ENCODE results near the gene GALNTL6. TPM values are rescaled to one million over a fixed set of nuclear protein-coding genes. Genes with fewer than 3 reads are reported as not detected.

Gene GALNTL6
- total RNA-seq, 1 donor = not detected

GRCh38 chr4:172865103-172865502 is 1051.9 kb downstream of the GALNTL6 start:
- no peak overlapping the region for H3K4me3 ChIP-seq (ENCODE audit: low read depth, low read length)
- DNase-seq (ENCODE audit: low read depth) = no peak

GRCh38 chr4:172865531-172866127 is 1052.4 kb downstream of the GALNTL6 start:
- TF ChIP-seq CTCF (IDR thresholded peaks at IDR 0.05; ENCODE audit: insufficient read depth, low read length) = no peak
- DNase-seq (ENCODE audit: low read depth) = no peak
- no peak overlapping the region for H3K4me3 ChIP-seq (ENCODE audit: low read depth, low read length)

More at GRCh38 chr4:172865103-172865502, 1051.9 kb downstream of the GALNTL6 start:
- no peak for TF ChIP-seq CTCF (IDR thresholded peaks at IDR 0.05; ENCODE audit: insufficient read depth, low read length)

- no peak for TF ChIP-seq CTCF (IDR thresholded peaks at IDR 0.05; ENCODE audit: insufficient read depth, low read length)
- H3K4me3 ChIP-seq (ENCODE audit: low read depth, low read length) = no peak overlapping the region
- DNase-seq (ENCODE audit: low read depth) = no peak
Observed at GRCh38 chr4:172866421-172866820, 1053.2 kb downstream of the GALNTL6 start.

- no peak for DNase-seq (ENCODE audit: low read depth)
- no peak for TF ChIP-seq CTCF (IDR thresholded peaks at IDR 0.05; ENCODE audit: insufficient read depth, low read length)
- no peak overlapping the region for H3K4me3 ChIP-seq (ENCODE audit: low read depth, low read length)
Observed at GRCh38 chr4:172867835-172868234, 1054.6 kb downstream of the GALNTL6 start.

- TF ChIP-seq CTCF (IDR thresholded peaks at IDR 0.05; ENCODE audit: insufficient read depth, low read length) = no peak
- H3K4me3 ChIP-seq (ENCODE audit: low read depth, low read length) = no peak overlapping the region
- DNase-seq (ENCODE audit: low read depth) = no peak
Observed at GRCh38 chr4:172868271-172868670, 1055.1 kb downstream of the GALNTL6 start.

- DNase-seq (ENCODE audit: low read depth) = no peak
- TF ChIP-seq CTCF (IDR thresholded peaks at IDR 0.05; ENCODE audit: insufficient read depth, low read length) = no peak
- no peak overlapping the region for H3K4me3 ChIP-seq (ENCODE audit: low read depth, low read length)
Observed at GRCh38 chr4:172869621-172870268, 1056.5 kb downstream of the GALNTL6 start.
